Transverse colon (tissue), 3 donors: ENCODE measurements around the gene TRNP1.

Experiments used
- POLR2A ChIP-seq: fragments of 450-650 bp; IDR thresholded peaks from one replicate; pipeline ENCODE4 v1.6.1; 2016; ENCODE audit warnings: antibody characterized with exemption, mild to moderate bottlenecking, moderate library complexity
- TF ChIP-seq, protein P1 (sequence below), 5 experiments: fragments of 200-600 bp in 3 of 5; fragments of 450-650 bp in 2 of 5; sonication (generic) in 3 of 5; IDR thresholded peaks; 1 replicate in 2 of 5; 2 replicates in 3 of 5; pipeline ENCODE4 v1.5.1; 2016 to 2017; ENCODE audit warnings: antibody characterized with exemption in 5 of 5, inconsistent platforms in 3 of 5, mild to moderate bottlenecking in 2 of 5, moderate library complexity in 1 of 5

DNA sequence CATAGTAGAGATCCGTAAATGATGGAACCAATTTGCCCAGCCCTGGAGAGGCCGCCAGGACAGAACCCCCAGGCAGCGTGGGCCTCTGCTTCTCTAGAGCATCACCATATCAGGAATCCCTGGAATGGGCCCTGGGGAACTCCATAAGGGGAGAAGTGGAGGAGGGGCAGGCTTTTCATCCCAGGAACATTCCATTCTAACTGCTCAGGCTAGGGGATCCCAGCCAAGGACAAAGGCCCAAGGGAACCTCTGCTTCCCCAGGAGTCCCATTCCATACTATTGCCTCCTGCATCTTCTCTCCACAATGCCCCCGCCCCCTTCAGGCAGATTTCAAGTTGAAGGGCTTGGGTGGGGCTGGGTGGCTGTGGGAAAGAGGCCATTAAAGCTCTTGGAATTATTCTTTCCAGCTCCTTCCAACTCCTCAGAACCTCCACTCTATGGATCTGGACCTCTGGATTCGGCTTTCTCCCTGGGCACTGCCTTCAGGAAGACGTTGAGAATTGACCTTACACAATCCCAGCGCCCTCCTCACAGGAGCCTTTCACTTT is 6.0 kb downstream of the TRNP1 start:
- TF ChIP-seq, protein P1, sequence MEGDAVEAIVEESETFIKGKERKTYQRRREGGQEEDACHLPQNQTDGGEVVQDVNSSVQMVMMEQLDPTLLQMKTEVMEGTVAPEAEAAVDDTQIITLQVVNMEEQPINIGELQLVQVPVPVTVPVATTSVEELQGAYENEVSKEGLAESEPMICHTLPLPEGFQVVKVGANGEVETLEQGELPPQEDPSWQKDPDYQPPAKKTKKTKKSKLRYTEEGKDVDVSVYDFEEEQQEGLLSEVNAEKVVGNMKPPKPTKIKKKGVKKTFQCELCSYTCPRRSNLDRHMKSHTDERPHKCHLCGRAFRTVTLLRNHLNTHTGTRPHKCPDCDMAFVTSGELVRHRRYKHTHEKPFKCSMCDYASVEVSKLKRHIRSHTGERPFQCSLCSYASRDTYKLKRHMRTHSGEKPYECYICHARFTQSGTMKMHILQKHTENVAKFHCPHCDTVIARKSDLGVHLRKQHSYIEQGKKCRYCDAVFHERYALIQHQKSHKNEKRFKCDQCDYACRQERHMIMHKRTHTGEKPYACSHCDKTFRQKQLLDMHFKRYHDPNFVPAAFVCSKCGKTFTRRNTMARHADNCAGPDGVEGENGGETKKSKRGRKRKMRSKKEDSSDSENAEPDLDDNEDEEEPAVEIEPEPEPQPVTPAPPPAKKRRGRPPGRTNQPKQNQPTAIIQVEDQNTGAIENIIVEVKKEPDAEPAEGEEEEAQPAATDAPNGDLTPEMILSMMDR (IDR thresholded peaks at IDR 0.05) = no peak
- no peak for TF ChIP-seq POLR2A
